RWPE2 (cell line): ENCODE measurements around the gene UNC5A.

ENCODE experiments used
- ATAC-seq: fragments of 200-7000 bp; cut with Tn5 transposase; 3 replicates; pipeline ENCODE4 v1.9.1; 2021; ENCODE audit warnings: low read depth
- DNase-seq: peaks from one replicate; pipeline ENCODE4 v3.0.0-alpha.2; 2020; ENCODE audit warnings: low spot score
- H3K27ac ChIP-seq: fragments of 450-650 bp; 2 replicates; pipeline ENCODE4 v1.5.1; 2017; ENCODE audit warnings: mild to moderate bottlenecking; ENCODE audit not compliant: poor library complexity, severe bottlenecking
- H3K27me3 ChIP-seq: fragments of 250-450 bp; sonication (Bioruptor Pico); 2 replicates; pipeline ENCODE4 v1.5.1; 2021; ENCODE audit warnings: mild to moderate bottlenecking, moderate library complexity; ENCODE audit not compliant: insufficient read depth, poor library complexity, severe bottlenecking
- H3K36me3 ChIP-seq: fragments of 250-450 bp; sonication (Bioruptor Pico); 2 replicates; pipeline ENCODE4 v1.5.1; 2020; ENCODE audit warnings: low read depth, mild to moderate bottlenecking, moderate library complexity
- H3K4me1 ChIP-seq: fragments of 250-450 bp; sonication (Bioruptor Pico); 2 replicates; pipeline ENCODE4 v1.5.1; 2021; ENCODE audit warnings: mild to moderate bottlenecking, moderate library complexity; ENCODE audit not compliant: insufficient read depth, poor library complexity, severe bottlenecking
- H3K4me3 ChIP-seq: fragments of 250-450 bp; sonication (Bioruptor Pico); 2 replicates; pipeline ENCODE4 v1.5.1; 2021; ENCODE audit warnings: mild to moderate bottlenecking, moderate library complexity; ENCODE audit not compliant: severe bottlenecking
- H3K9me3 ChIP-seq: fragments of 250-450 bp; sonication (Bioruptor Pico); 2 replicates; pipeline ENCODE4 v1.5.1; 2021; ENCODE audit warnings: mild to moderate bottlenecking, moderate library complexity; ENCODE audit not compliant: severe bottlenecking
- CTCF ChIP-seq: fragments of 450-650 bp; IDR thresholded peaks from one replicate; pipeline ENCODE4 v1.5.1; 2017; ENCODE audit warnings: mild to moderate bottlenecking, moderate library complexity; ENCODE audit not compliant: poor library complexity, severe bottlenecking

Gene UNC5A

GRCh38 chr5:176769911-176770310 is 40.4 kb upstream of the UNC5A start:
- ATAC-seq, result no peak
- no peak overlapping the region for H3K4me3 ChIP-seq
- H3K9me3 ChIP-seq, result peaks cover 2% of the 10 kb centered on the region
- H3K27ac ChIP-seq, result no peak overlapping the region
- DNase-seq, result no peak
- no peak for TF ChIP-seq CTCF
- H3K27me3 ChIP-seq, result peaks cover 32% of the 10 kb centered on the region
- no peaks in the 10 kb centered on the region for H3K4me1 ChIP-seq
- H3K36me3 ChIP-seq, result no peaks in the 10 kb centered on the region

GRCh38 chr5:176770431-176770830 is 39.9 kb upstream of the UNC5A start:
- Histone ChIP-seq H3K9me3 (peaks cover 2% of the 10 kb centered on the region), H3K4me3 (no peak overlapping the region), H3K4me1 (no peaks in the 10 kb centered on the region), H3K27ac (no peak overlapping the region), H3K27me3 (peaks cover 32% of the 10 kb centered on the region), H3K36me3 (no peaks in the 10 kb centered on the region)
- ATAC-seq (no peak), DNase-seq (no peak)
- no peak for TF ChIP-seq CTCF

DNA sequence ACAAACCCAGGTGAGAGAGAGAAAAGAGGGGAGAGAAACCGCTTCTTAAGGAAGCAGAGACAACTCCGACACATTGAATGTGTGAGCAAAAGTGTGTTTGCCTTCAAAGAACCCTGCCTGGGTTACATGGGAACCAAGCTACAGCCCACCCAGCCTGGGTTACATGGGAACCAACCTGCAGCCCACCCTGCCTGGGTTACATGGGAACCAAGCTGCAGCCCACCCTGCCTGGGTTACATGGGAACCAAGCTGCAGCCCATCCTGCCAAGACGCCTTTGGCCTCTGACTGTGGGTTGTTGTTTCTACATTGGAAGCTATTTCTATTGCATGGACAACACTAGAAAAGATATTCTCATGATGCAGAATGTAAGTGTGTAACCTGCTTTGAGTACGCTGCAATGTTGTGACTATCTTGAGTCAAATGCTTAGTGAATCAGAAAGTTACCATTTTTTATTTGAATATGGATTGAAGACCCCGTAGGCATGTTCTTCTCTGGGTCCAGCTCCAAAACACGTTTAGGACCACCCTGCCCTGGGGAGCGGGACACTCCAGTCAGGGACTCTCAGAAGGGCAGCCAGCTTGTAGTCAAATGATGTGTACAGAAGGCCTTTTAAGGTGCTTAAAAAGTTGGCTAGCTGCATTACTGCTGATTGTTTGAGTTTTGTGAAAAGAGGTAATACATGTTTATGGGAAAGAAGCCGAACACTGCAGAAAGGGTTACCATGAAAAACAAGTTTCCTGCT is 39.1 kb upstream of the UNC5A start:
- no peak for TF ChIP-seq CTCF
- Histone ChIP-seq H3K4me3 (no peak overlapping the region), H3K27me3 (peaks cover 27% of the 10 kb centered on the region), H3K27ac (no peak overlapping the region), H3K36me3 (no peaks in the 10 kb centered on the region), H3K4me1 (no peaks in the 10 kb centered on the region), H3K9me3 (no peaks in the 10 kb centered on the region)
- no peak for ATAC-seq
- DNase-seq, result no peak

GRCh38 chr5:176772271-176773210 is 37.8 kb upstream of the UNC5A start:
- H3K27me3 ChIP-seq, result peaks cover 19% of the 10 kb centered on the region
- no peaks in the 10 kb centered on the region for H3K9me3 ChIP-seq
- no peaks in the 10 kb centered on the region for H3K36me3 ChIP-seq
- TF ChIP-seq CTCF, result no peak
- H3K4me3 ChIP-seq, result no peak overlapping the region
- H3K27ac ChIP-seq, result no peak overlapping the region
- ATAC-seq (no peak), DNase-seq (no peak)
- H3K4me1 ChIP-seq, result no peaks in the 10 kb centered on the region
